HCEC 1CT (cell line): ENCODE measurements around the gene TUT1.
"Not testable (repeated sequence)": the region's sequence is repeated elsewhere in the genome, so short reads cannot be mapped to it uniquely, and the experiment has no call there.

Experiments used
- DNase-seq: peaks from one replicate; pipeline ENCODE4 v3.0.0-alpha.2; 2017

TUT1 gene

GRCh38 chr11:62575156-62575555 is 16.2 kb downstream of the TUT1 start:
- no peak for DNase-seq

GRCh38 chr11:62574363-62575071 is 16.8 kb downstream of the TUT1 start:
- DNase-seq: peak; percentile 17

GRCh38 chr11:62573592-62574362 is 17.5 kb downstream of the TUT1 start, which contains the start of gene EEF1G:
EEF1G (minus strand) TSS chr11:62573891; CDS start chr11:62573842, 49 bp downstream.
- DNase-seq: peak; percentile 100

GRCh38 chr11:62573006-62573591 is 18.2 kb downstream of the TUT1 start:
- peak; percentile 23 for DNase-seq

GRCh38 chr11:62572431-62572830 is 18.9 kb downstream of the TUT1 start:
- no peak for DNase-seq

- DNase-seq: not testable (repeated sequence)
Measured at GRCh38 chr11:62571493-62571892, 19.8 kb downstream of the TUT1 start.

GRCh38 chr11:62570903-62571302 is 20.4 kb downstream of the TUT1 start:
- not testable (repeated sequence) for DNase-seq

- no peak for DNase-seq
Measured at GRCh38 chr11:62569611-62570010, 21.7 kb downstream of the TUT1 start.

GRCh38 chr11:62567018-62567633 is 24.2 kb downstream of the TUT1 start:
- DNase-seq: no peak

- no peak for DNase-seq
Measured at GRCh38 chr11:62566247-62566646, 25.1 kb downstream of the TUT1 start.

- DNase-seq: no peak
Measured at GRCh38 chr11:62565100-62565802, 26.1 kb downstream of the TUT1 start.

GRCh38 chr11:62561677-62562230 is 29.6 kb downstream of the TUT1 start:
- DNase-seq: not testable (repeated sequence)

GRCh38 chr11:62560566-62561103 is 30.7 kb downstream of the TUT1 start:
- DNase-seq: peak; percentile 98

GRCh38 chr11:62559626-62560025 is 31.7 kb downstream of the TUT1 start:
- not testable (repeated sequence) for DNase-seq

- no peak for DNase-seq
Measured at GRCh38 chr11:62559204-62559603, 32.1 kb downstream of the TUT1 start.

GRCh38 chr11:62558669-62559068 is 32.7 kb downstream of the TUT1 start:
- no peak for DNase-seq

- no peak for DNase-seq
Measured at GRCh38 chr11:62556875-62557631, 34.3 kb downstream of the TUT1 start.

GRCh38 chr11:62556108-62556874 is 35.0 kb downstream of the TUT1 start:
- DNase-seq: peak; percentile 98

GRCh38 chr11:62555464-62556107 is 35.7 kb downstream of the TUT1 start:
- DNase-seq: no peak
